HG03378 (cell line): ENCODE measurements around the gene SERPINA12.

Experiments
- ATAC-seq: cut with Tn5 transposase; IDR thresholded peaks from one replicate; pipeline ENCODE4 v1.9.1; 2021; ENCODE audit warnings: mild to moderate bottlenecking, moderate library complexity; ENCODE audit not compliant: unreplicated experiment

Gene SERPINA12, protein sequence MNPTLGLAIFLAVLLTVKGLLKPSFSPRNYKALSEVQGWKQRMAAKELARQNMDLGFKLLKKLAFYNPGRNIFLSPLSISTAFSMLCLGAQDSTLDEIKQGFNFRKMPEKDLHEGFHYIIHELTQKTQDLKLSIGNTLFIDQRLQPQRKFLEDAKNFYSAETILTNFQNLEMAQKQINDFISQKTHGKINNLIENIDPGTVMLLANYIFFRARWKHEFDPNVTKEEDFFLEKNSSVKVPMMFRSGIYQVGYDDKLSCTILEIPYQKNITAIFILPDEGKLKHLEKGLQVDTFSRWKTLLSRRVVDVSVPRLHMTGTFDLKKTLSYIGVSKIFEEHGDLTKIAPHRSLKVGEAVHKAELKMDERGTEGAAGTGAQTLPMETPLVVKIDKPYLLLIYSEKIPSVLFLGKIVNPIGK

DNA sequence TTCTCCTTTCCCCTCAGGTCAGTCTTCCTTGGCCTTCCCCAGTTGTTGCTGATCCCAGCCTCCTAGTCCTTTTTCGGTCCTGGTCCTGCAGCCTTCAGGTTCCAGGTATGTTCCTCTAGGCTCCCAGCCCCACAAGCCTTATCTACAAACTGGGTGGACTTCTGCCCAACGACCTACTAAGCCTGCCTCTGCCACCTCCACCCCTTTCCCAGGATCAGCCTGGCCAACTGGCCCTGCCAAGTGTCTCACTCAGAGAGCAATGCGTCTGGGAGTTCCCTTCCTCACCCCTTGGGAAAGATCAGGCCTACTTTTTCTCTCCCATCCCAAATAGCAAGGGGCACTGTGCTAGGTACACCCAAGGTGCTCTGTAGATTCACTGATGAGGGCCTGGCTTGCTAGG is at the start of gene SERPINA12:
SERPINA12 (minus strand) TSS at position 114 of the 400 bp plus-strand sequence. CDS start 11,072 bp downstream, outside the sequence.
- ATAC-seq, result no peak

GRCh38 chr14:94558842-94559241 is 49.6 kb upstream of the SERPINA12 start:
- ATAC-seq, result no peak

DNA sequence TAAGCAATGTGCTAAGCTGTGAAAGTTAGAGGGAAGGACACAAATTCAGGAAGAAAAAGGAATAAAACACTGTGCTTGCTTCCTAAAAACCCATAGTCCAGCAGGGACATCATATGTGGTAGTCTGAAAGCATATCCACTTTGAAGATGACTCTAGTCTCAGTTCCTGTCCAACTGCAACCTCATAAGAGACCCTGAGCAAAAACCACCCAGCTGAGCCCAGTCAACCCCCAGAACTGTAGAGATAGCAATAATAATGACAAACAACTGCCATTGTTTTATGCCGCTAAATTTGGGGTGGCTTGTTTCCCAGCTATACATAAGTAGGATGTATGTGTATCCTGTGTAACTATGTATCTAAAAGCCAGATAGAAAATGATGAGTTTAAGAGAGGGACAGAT is 48.1 kb upstream of the SERPINA12 start:
- no peak for ATAC-seq

- ATAC-seq, result no peak
Measured at GRCh38 chr14:94555991-94556390, 46.7 kb upstream of the SERPINA12 start.

DNA sequence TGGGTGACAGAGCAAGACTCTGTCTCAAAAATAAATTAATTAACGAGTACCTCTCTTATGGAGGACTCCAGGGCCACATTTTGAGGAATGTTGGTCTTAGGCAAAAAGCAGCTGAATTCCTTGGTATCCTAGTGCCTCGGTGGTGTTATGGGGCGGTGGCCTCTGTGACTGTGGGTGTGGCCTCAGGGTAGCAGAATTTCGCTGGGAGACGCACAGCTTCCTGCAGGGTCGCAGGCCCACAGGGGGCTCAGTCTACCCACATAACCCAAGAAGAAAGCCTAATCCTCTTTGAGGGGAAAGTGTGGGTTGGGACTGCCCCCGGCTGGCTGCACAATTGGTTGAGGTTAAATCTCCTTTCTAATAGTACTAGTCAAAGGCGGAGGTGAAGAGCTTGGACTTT is 40.8 kb upstream of the SERPINA12 start:
- ATAC-seq, result no peak

DNA sequence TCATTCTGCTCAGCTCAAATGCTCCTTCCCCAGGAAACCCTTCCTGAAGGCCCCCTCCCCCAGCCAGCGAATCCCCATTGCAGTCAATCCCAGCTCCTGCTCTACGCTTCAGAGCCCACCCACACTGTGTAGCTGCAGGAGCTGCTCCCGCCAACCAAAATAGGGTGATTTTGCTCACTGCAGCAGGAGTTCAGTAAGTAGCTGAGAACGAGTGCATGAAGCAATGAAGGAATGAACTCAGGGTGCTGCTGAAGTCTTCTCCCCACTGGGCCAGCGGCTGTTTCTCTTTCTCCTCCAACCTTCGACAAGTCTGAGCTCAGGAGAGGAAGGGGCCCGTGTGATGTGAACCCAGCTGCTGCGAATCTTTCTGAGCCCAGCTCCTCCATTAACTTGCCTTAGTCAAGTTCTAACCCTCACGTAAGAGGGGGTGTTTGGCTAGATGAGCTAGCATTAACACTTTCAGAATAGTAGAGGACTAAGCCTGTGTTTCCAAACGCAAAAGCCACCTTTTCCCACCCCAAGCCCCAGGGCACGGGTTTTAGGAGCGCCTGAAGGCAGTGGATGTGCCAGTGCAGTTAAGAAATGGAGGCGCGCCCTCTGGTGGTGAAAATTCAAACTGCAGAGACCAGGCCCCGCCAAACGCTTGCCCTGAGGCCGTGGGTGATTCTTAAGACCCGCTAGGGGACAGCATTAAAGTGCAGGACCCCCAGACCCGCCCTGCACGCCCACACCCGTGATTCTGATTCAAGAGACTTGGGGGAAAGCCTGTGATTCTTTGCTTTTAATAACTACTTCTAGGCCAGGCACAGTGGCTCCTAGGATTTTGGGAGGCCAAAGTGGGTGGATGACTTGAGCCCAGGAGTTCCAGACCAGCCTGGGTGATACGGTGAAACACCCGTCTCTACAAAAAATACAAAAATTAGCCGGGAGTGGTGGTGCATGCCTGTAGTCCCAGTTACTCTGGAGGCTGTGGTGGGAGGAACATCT is 40.0 kb upstream of the SERPINA12 start:
- no peak for ATAC-seq

DNA sequence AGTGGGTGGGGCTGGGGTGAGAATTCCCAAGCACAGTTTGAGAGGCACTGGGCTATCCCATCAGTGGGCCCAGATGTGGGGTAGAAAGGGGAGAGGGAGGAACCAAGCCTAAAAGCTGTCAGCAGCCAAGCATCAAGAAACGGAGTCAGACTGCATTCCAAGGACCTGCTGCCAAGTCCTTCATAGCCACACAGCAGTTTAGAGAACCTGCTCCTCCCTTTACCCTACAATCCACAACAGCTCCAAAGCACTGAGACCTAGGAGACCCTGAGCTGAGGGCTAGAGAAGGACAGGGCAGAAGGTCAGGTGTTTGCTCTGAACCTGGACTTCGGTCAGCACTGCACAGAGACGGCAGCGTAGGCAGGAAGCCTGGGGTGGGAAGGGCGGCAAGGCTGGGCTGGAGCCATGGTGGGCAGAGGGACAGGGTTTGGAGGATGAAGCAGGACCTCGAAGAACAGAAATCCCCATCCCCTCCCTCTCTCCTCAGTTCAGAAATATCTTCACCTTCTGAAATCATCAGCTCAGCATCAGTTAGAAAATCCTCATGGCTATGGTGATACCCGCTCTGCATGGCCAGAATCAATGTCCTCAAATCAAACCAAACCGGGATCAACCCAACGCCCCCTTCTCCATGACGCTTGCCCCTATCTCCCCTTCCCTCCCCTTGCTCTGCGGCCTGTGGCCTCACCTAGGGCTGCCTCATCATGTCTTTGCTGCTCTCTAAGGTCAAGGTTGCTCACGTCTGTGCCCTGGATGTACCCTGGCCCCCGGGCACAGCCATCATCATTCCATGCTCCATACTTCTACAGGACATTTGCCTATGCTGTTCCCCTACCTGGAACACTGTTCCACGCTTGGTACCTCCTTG is 39.1 kb upstream of the SERPINA12 start:
- no peak for ATAC-seq

GRCh38 chr14:94547726-94548125 is 38.5 kb upstream of the SERPINA12 start:
- no peak for ATAC-seq

DNA sequence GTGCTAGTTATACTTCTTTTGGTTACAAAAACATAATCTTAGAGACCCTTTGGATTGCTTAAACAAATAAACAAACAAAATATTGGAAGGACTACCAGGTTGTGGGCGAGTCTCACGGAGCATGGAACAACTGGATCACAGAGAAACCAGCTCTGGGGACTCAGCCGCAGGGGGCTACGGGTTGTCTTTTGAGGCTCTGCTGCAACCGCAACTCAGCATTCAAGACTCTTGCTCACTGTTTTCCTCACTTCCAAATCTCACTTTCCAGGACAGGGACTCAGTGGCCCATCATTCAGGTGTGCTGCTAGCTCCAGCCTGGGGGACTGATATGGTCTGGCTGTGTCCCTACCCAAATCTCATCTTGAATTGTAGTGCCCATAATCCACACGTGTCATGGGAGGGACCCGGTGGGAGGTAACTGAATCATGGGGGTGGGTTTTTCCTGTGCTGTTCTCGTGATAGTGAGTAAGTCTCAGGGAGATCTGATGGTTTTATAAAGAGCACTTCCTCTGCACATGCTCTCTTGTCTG is 37.9 kb upstream of the SERPINA12 start:
- ATAC-seq, result no peak

DNA sequence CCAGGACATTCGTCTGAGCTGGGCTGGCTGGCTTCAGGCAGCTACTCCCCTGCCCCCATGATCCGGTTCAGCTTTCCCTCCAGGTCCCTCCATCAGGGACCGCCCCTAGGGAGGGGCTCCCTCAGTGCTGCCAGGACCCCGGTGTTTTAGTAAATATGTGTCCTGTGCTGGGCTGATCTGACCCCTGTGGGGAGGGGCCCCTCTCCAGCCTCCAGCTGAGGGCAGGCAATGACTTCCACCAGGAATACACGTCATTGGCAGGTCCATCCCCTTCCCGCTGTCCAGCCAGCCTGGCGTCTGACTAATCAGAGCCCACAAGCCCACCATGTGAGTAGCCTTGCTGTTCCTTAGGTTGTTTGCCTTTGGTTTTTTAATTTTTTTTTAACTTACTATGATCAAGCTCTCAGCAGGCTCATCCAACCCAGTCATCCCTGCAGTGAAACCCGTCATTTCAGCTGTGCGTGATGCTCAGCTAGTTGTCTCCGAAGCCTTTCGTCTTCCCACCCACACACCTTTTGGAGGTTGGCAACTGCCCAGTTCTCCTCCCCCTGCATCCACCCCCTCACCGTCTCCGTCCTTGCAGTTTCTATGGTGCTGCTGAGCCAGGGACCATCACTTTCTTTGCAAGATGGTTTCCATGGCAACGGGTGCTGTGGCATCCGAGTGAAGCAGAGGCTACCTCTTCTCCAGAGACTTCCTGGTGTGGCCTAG is 36.0 kb upstream of the SERPINA12 start:
- ATAC-seq, result no peak

DNA sequence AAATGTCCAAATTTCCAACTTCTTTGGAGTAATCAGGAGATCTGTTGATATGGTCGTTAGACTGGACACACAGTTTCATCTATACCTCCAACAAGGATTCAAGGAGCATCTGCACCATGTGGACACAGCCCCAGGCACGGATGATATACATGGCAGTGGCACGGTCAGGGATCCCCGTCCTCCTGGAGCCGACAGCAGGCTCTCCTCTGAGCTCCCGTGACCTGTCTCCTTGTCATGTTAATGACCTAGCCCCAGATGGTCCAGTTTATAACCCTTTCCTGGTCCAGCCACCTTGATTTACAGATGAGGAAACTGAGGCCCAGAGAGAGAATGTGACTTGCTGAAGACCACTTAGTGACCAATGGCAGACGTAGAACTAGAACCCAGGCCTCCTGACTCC is 35.5 kb upstream of the SERPINA12 start:
- no peak for ATAC-seq

DNA sequence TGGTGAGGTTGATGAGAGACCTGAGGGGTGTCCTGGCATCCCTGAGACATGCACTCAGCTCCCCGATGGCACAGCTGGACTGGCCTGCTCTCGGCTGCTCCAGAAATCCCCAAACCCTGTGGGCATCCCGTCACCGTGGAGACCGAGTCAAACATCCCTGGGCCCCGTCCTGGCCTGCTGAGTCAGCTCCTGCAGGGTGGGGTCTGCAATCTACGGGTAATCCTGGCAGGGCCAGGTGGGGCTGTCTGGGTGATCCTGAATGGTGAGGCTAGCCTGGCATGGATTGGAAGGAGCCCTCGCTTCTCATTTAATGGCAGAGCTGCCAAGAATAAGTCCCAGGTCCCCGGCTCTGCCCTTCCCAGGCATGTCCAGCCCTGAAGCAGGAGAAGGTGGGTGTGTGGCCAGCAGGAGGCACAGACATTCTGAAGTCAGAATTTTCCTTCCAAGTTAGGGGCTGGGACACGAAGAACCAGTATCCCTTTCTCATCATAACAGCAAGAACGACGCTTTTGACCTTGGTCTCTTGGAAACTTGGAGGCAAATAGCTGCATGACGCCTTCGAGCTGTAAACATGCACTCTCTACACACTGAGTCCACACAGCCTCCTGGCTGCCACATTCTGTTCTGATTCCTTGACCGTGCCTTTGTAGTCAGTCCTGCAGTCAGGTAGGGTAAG is 34.3 kb upstream of the SERPINA12 start:
- no peak for ATAC-seq

DNA sequence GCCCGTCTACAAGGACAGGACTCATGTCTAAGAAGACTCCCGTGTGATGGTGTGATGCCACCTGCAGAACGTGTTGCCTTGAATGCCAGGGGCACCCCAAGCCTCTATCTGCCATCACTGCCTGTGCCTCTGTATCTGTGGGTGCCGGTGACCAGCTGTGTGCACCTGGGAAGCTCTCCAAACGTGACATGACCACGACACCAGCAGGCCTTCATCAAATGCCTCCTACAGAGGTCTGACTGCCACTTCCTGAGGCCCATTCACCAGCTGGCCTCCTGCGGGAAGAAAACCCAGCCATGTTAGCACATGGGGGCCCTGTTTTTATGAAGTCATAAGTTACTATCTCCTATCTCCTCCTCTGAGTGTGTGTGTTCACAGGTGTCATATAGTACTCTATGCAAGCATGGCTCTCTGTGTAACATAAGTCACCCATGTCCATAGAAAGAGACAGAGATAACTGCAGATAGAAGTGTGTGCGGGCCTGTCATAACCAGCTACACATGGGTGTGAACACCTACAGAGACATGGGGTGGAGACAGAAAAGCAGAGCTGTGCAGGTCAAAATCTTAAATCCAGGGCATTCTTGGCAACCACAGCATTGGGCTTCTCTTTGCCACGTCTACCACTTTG is 33.7 kb upstream of the SERPINA12 start:
- no peak for ATAC-seq

GRCh38 chr14:94542111-94542810 is 33.0 kb upstream of the SERPINA12 start:
- ATAC-seq, result no peak

DNA sequence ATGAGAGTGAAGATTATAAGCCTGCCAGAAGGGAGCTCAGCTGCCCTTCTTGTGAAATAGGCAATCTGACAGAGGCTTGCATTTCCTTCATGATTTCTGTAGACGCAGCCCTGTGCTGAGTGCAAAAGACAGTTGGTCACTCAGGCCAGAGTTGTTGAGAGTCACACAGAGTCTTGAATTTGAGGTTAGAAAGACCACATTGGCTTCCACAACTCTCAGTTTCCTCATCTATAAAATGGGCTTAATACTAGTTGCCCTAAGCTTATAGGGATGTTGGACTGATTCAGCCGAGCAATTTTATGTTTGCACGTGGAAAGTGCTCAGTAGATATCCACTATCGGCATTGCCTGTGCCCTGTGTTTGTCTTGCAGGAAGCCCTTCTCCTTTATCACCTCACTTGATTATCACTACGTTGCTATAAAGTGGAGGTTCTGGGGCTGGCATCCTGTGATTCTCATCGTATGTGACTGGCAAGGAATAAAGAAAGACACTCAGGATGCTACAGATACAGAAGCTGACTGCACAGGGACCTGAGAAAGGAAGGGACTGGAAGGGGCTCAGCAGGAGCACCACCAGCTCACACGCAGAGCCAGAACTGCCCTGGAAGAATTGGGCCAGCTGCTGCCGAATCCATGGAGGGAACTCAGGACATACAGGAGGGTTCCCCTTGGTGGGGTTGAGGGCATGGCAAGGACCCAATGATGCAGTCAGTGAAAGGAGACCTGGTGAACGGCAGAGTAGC is 32.1 kb upstream of the SERPINA12 start:
- ATAC-seq, result no peak

DNA sequence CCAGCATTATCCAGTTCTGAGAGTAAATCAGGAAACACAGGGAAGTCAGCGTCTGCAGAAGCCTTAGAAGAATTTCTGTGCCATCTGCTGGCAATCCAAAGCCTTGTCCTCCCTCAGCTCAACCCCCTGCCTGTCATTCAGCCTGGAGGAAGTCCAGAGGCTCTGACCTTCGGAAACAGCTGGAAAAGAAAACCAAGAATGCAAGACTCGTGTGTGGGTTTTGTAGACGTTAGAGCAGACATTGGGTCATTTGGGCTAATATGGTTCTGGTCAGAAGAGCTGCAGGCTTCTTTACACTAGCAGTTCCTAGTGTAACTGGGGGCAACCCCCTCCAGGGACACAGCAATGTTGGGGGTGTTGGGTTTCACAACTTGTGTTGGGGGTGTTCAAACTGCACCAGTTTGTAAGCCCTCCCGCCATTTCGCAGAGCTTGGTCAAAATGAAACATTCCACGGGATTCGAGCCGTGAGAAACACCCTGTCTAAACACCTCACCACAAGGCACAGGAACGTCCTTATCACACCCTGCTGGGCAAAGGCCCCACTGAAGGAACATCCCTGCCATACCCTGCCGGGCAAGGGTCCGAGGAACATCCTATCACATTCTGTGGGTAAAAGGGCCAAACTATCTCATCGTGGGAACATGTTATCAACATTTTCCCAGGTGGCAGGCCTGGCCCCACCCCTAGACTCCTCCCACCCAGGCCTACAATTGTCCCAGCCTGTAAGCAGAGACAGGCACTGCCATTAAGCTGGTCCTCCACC is 30.9 kb upstream of the SERPINA12 start:
- no peak for ATAC-seq

- ATAC-seq, result no peak
Measured at GRCh38 chr14:94539181-94539580, 29.9 kb upstream of the SERPINA12 start.
